SK-N-SH (cell line): Measurements from ENCODE around the gene RND3. TPM values are rescaled to one million over a fixed set of nuclear protein-coding genes. Genes with fewer than 3 reads are reported as not detected.

Experiments used
- CTCF ChIA-PET: fragments of 300-600, 350-600 bp; formaldehyde crosslinking; extraction: SDS; loops from one replicate; lab custom pipeline; 2021; lab: Yijun Ruan, JAX
- POLR2A ChIA-PET: fragments of 350-600 bp; sonication (Branson Sonifier 250); formaldehyde crosslinking; extraction: SDS; loops from one replicate; lab custom pipeline; 2020; ENCODE audit warnings: antibody characterized with exemption, inconsistent platforms; lab: Yijun Ruan, JAX
- DNase-seq: peaks from one replicate; pipeline ENCODE4 v3.0.0; 2012
- H2AFZ ChIP-seq: fragments of 200-600 bp; sonication (generic); 2 replicates; pipeline ENCODE4 v1.8.1; 2016; ENCODE audit warnings: antibody characterized with exemption, mild to moderate bottlenecking, low read depth
- H3F3A ChIP-seq: fragments of 200-600 bp; sonication (generic); replicated peaks from 2 replicates; pipeline ENCODE3; 2016; ENCODE audit warnings: antibody characterized with exemption, mild to moderate bottlenecking; ENCODE audit not compliant: insufficient read depth
- H3K27ac ChIP-seq, 2 experiments: fragments of 200-500 bp in 1 of 2; fragments of 200-600 bp in 1 of 2; sonication (Bioruptor generic) in 1 of 2; sonication (generic), shearing (Covaris generic) in 1 of 2; 2 replicates each; pipeline versions ENCODE4 v1.5.1 to v1.6.1; 2014 to 2016; ENCODE audit warnings: low read depth in 2 of 2, inconsistent platforms in 1 of 2, low read length in 1 of 2, mild to moderate bottlenecking in 1 of 2, mixed read lengths in 1 of 2
- H3K27me3 ChIP-seq: fragments of 200-600 bp; sonication (generic), shearing (Covaris generic); 2 replicates; pipeline ENCODE4 v1.6.1; 2016; ENCODE audit warnings: mixed run types; ENCODE audit not compliant: insufficient read depth
- H3K36me3 ChIP-seq, 2 experiments: fragments of 200-500 bp in 1 of 2; fragments of 200-600 bp in 1 of 2; sonication (Bioruptor generic) in 1 of 2; sonication (generic) in 1 of 2; replicated peaks in 1 of 2; 2 replicates each; pipeline versions ENCODE3 to v1.5.1; 2014 to 2016; ENCODE audit warnings: low read length in 1 of 2, mild to moderate bottlenecking in 1 of 2; ENCODE audit not compliant: insufficient read depth in 2 of 2, control insufficient read depth in 1 of 2
- H3K4me1 ChIP-seq, 2 experiments: fragments of 200-500 bp in 1 of 2; fragments of 200-600 bp in 1 of 2; sonication (Bioruptor generic) in 1 of 2; sonication (generic), shearing (Covaris generic) in 1 of 2; 2 replicates each; pipeline versions ENCODE4 v1.5.1 to v1.6.1; 2014 to 2016; ENCODE audit warnings: low read depth in 1 of 2, low read length in 1 of 2, mixed run types in 1 of 2; ENCODE audit not compliant: insufficient read depth in 2 of 2, control insufficient read depth in 1 of 2
- H3K4me2 ChIP-seq: fragments of 200-600 bp; sonication (generic), shearing (Covaris generic); 2 replicates; pipeline ENCODE4 v1.6.1; 2017; ENCODE audit warnings: mixed run types
- H3K4me3 ChIP-seq, 2 experiments: fragments of 200-500 bp in 1 of 2; fragments of 200-600 bp in 1 of 2; sonication (Bioruptor generic) in 1 of 2; sonication (generic), shearing (Covaris generic) in 1 of 2; 2 replicates each; pipeline versions ENCODE4 v1.5.1 to v1.8.1; 2014 to 2016; ENCODE audit warnings: low read depth in 2 of 2, inconsistent platforms in 1 of 2, low read length in 1 of 2, mild to moderate bottlenecking in 1 of 2, mixed read lengths in 1 of 2, moderate library complexity in 1 of 2
- H3K79me2 ChIP-seq: fragments of 200-600 bp; sonication (generic); 2 replicates; pipeline ENCODE4 v1.8.1; 2017; ENCODE audit warnings: mild to moderate bottlenecking; ENCODE audit not compliant: insufficient read depth
- H3K9ac ChIP-seq: fragments of 200-600 bp; sonication (generic); 2 replicates; pipeline ENCODE4 v1.6.1; 2017; ENCODE audit warnings: mixed run types
- H3K9me2 ChIP-seq: fragments of 200-600 bp; sonication (generic); 2 replicates; pipeline ENCODE4 v1.6.1; 2017; ENCODE audit warnings: mixed run types
- H3K9me3 ChIP-seq: fragments of 200-600 bp; sonication (generic); 2 replicates; pipeline ENCODE4 v1.6.1; 2017; ENCODE audit warnings: mixed run types, mild to moderate bottlenecking, moderate library complexity
- H4K20me1 ChIP-seq: fragments of 200-600 bp; sonication (generic); 2 replicates; pipeline ENCODE4 v1.6.1; 2017; ENCODE audit warnings: mild to moderate bottlenecking, mixed run types; ENCODE audit not compliant: insufficient read depth
- EZH2phosphoT487 ChIP-seq: fragments of 200-600 bp; sonication (generic); IDR thresholded peaks from 2 replicates; pipeline ENCODE4 v1.6.1; 2017; ENCODE audit warnings: low read depth, mixed run types, mild to moderate bottlenecking, antibody characterized with exemption, moderate library complexity, borderline replicate concordance
- FOSL2 ChIP-seq: IDR thresholded peaks from 2 replicates; pipeline ENCODE4 v1.4.0; 2012; ENCODE audit warnings: low read depth, mild to moderate bottlenecking, moderate library complexity, borderline replicate concordance
- NFIC ChIP-seq: IDR thresholded peaks from 2 replicates; pipeline ENCODE4 v1.4.0; 2012; ENCODE audit warnings: borderline replicate concordance
- NRF1 ChIP-seq: IDR thresholded peaks from 2 replicates; pipeline ENCODE4 v1.6.1; 2012; ENCODE audit warnings: low read depth, mild to moderate bottlenecking, low read length
- POLR2AphosphoS5 ChIP-seq: IDR thresholded peaks from 2 replicates; pipeline ENCODE4 v1.6.1; 2012; ENCODE audit warnings: low read depth, low read length
- RAD21 ChIP-seq: IDR thresholded peaks from 2 replicates; pipeline ENCODE4 v1.6.1; 2012; ENCODE audit warnings: mild to moderate bottlenecking, low read length
- TAF1 ChIP-seq: IDR thresholded peaks from 2 replicates; pipeline ENCODE4 v1.6.1; 2012; ENCODE audit warnings: low read depth, mild to moderate bottlenecking, low read length, moderate library complexity, borderline replicate concordance
- TCF12 ChIP-seq: IDR thresholded peaks from 2 replicates; pipeline ENCODE4 v1.4.0; 2012
- TEAD4 ChIP-seq: IDR thresholded peaks from 2 replicates; pipeline ENCODE4 v1.4.0; 2012; ENCODE audit warnings: mild to moderate bottlenecking, borderline replicate concordance; ENCODE audit not compliant: insufficient read depth
- YY1 ChIP-seq: IDR thresholded peaks from 2 replicates; pipeline ENCODE4 v1.4.0; 2012; ENCODE audit warnings: low read depth, mild to moderate bottlenecking
- WGBS: methylation state at CpG from one replicate; pipeline ENCODE4 v1.1.6; 2017; ENCODE audit warnings: low lambda C conversion rate; 5-methylcytosine and 5-hydroxymethylcytosine counted together
- polyA plus RNA-seq, 3 experiments: library from polyadenylated mRNA; depleted of rRNA; stranded (reverse); fragments of >200 nt; gene quantifications; 2 replicates each; pipeline ENCODE4 v1.2.3, GENCODE V29; 2012
- TF ChIP-seq, protein P1 (sequence below): IDR thresholded peaks from 2 replicates; pipeline ENCODE4 v1.6.1; 2012; ENCODE audit warnings: mild to moderate bottlenecking, low read depth, low read length, moderate library complexity
- TF ChIP-seq, protein P2 (sequence below): IDR thresholded peaks from 2 replicates; pipeline ENCODE4; 2012
- TF ChIP-seq, protein P3 (sequence below): IDR thresholded peaks from 2 replicates; pipeline ENCODE4 v1.4.0; 2012; ENCODE audit warnings: low read depth
- TF ChIP-seq, protein P4 (sequence below): fragments of 150-350 bp; IDR thresholded peaks from 2 replicates; pipeline ENCODE4 v1.6.1; 2016; ENCODE audit warnings: mild to moderate bottlenecking, low read depth, low read length

The RND3 gene
- polyA plus RNA-seq, 1 of the 3 experiments (the other 2 are of a cell fraction), result 49.7 TPM

DNA sequence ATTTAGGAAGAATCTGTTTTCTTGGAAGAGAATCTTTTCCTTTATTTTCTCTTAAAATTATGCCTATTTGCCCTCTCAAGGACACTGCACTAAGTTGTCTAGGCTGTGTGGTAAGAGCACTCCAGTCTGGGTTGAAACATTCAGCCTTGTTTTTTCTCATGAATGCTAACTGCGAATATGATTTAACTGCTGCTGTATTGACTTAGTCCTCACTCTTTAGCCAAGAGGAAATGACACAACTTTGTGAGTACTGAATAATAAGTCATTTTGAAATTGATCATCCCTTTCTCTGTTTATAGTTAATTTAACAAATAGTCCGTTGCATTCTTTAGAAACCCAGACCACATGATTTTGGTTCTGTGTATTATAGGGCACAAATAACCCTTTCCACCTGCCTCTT lies 4.5 kb upstream of the RND3 start:
- Histone ChIP-seq H3K27me3 (no peaks in the 10 kb centered on the region), H3K4me1 (peaks cover 0 to 19% of the 10 kb centered on the region in 2 experiments; a peak in 2 of 4 replicates), H3K4me2 (no peak overlapping the region), H3K9me2 (no peaks in the 10 kb centered on the region), H3K9ac (peak overlapping the region; percentile 21; the same call in 1 of the 2 replicates), H3K9me3 (no peaks in the 10 kb centered on the region), H3K27ac (peak overlapping the region in 1 of 2 experiments; percentile 65; a peak in 2 of 4 replicates), H3F3A (peaks cover 24% of the 10 kb centered on the region), H3K79me2 (peaks cover 5% of the 10 kb centered on the region), H4K20me1 (no peaks in the 10 kb centered on the region; the same call in 1 of the 2 replicates), H2AFZ (no peak overlapping the region), H3K4me3 (no peak overlapping the region), H3K36me3 (no peaks in the 10 kb centered on the region)
- POLR2A ChIA-PET, result no interaction called here
- CTCF ChIA-PET, result no interaction called here
- DNase-seq, result no peak
- WGBS, result 45% methylated on average over 2 of the region's 2 CpGs
- TF ChIP-seq, protein P1, sequence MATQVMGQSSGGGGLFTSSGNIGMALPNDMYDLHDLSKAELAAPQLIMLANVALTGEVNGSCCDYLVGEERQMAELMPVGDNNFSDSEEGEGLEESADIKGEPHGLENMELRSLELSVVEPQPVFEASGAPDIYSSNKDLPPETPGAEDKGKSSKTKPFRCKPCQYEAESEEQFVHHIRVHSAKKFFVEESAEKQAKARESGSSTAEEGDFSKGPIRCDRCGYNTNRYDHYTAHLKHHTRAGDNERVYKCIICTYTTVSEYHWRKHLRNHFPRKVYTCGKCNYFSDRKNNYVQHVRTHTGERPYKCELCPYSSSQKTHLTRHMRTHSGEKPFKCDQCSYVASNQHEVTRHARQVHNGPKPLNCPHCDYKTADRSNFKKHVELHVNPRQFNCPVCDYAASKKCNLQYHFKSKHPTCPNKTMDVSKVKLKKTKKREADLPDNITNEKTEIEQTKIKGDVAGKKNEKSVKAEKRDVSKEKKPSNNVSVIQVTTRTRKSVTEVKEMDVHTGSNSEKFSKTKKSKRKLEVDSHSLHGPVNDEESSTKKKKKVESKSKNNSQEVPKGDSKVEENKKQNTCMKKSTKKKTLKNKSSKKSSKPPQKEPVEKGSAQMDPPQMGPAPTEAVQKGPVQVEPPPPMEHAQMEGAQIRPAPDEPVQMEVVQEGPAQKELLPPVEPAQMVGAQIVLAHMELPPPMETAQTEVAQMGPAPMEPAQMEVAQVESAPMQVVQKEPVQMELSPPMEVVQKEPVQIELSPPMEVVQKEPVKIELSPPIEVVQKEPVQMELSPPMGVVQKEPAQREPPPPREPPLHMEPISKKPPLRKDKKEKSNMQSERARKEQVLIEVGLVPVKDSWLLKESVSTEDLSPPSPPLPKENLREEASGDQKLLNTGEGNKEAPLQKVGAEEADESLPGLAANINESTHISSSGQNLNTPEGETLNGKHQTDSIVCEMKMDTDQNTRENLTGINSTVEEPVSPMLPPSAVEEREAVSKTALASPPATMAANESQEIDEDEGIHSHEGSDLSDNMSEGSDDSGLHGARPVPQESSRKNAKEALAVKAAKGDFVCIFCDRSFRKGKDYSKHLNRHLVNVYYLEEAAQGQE, result no peak
- TF ChIP-seq, protein P2, sequence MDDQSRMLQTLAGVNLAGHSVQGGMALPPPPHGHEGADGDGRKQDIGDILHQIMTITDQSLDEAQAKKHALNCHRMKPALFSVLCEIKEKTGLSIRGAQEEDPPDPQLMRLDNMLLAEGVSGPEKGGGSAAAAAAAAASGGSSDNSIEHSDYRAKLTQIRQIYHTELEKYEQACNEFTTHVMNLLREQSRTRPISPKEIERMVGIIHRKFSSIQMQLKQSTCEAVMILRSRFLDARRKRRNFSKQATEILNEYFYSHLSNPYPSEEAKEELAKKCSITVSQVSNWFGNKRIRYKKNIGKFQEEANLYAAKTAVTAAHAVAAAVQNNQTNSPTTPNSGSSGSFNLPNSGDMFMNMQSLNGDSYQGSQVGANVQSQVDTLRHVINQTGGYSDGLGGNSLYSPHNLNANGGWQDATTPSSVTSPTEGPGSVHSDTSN, result peak; percentile 29; the same call in 1 of the 2 replicates
- no peak for TF ChIP-seq NRF1
- TF ChIP-seq, protein P3, sequence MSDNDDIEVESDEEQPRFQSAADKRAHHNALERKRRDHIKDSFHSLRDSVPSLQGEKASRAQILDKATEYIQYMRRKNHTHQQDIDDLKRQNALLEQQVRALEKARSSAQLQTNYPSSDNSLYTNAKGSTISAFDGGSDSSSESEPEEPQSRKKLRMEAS, result no peak
- TF ChIP-seq TCF12, result 0 out of 2 replicates have a peak, but pooled peaks have one; percentile 27
- TF ChIP-seq TAF1, result no peak
- TF ChIP-seq, protein P4, sequence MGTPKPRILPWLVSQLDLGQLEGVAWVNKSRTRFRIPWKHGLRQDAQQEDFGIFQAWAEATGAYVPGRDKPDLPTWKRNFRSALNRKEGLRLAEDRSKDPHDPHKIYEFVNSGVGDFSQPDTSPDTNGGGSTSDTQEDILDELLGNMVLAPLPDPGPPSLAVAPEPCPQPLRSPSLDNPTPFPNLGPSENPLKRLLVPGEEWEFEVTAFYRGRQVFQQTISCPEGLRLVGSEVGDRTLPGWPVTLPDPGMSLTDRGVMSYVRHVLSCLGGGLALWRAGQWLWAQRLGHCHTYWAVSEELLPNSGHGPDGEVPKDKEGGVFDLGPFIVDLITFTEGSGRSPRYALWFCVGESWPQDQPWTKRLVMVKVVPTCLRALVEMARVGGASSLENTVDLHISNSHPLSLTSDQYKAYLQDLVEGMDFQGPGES, result no peak
- no peak for TF ChIP-seq YY1
- no peak for TF ChIP-seq TEAD4
- no peak for TF ChIP-seq RAD21
- no peak for TF ChIP-seq EZH2phosphoT487
- no peak for TF ChIP-seq POLR2AphosphoS5
- TF ChIP-seq NFIC, result no peak
- TF ChIP-seq FOSL2, result peak; percentile 8; the same call in 1 of the 2 replicates
- TF ChIP-seq, all 33 proteins: peak for 3
